Psoas muscle (tissue), 8 donors: ENCODE measurements around the gene NME3. TPM values are rescaled to one million over a fixed set of nuclear protein-coding genes. Genes with fewer than 3 reads are reported as not detected.
"Not testable (repeated sequence)": the region's sequence is repeated elsewhere in the genome, so short reads cannot be mapped to it uniquely, and the experiment has no call there.

Experiments
- ATAC-seq, 4 donors: fragments of 200-7000 bp; cut with Tn5 transposase; one replicate each; pipeline ENCODE4 v1.9.1; 2020; ENCODE audit warnings: moderate library complexity in 3 of 4, mild to moderate bottlenecking in 2 of 4
- DNase-seq, 2 donors: peaks; one replicate each; pipeline ENCODE4 v3.0.0-alpha.2; 2020
- H3K27ac ChIP-seq: fragments of 200-600 bp; one replicate; pipeline ENCODE4 v1.8.0; 2022
- H3K27me3 ChIP-seq, 3 donors: fragments of 200-600 bp in 1 of 3; one replicate each; pipeline versions ENCODE4 v1.6.1 to v1.8.0; 2013 to 2022; ENCODE audit warnings: low read length in 2 of 3, mild to moderate bottlenecking in 2 of 3, moderate library complexity in 1 of 3; ENCODE audit not compliant: insufficient read depth in 3 of 3
- H3K36me3 ChIP-seq, 2 donors: fragments of 200-600 bp in 1 of 2; one replicate each; pipeline versions ENCODE4 v1.6.1 to v1.8.0; 2013 to 2022; ENCODE audit warnings: low read depth in 1 of 2, mild to moderate bottlenecking in 1 of 2, moderate library complexity in 1 of 2; ENCODE audit not compliant: insufficient read depth in 1 of 2
- H3K4me1 ChIP-seq: fragments of 200-600 bp; one replicate; pipeline ENCODE4 v1.8.0; 2022
- H3K4me3 ChIP-seq: fragments of 200-600 bp; one replicate; pipeline ENCODE4 v1.8.0; 2022; ENCODE audit warnings: mild to moderate bottlenecking
- H3K9me3 ChIP-seq: fragments of 200-600 bp; one replicate; pipeline ENCODE4 v1.8.0; 2022
- WGBS, 3 donors: extraction: QIAGEN DNeasy Blood & Tissue Kit; methylation state at CpG; one replicate each; pipeline versions ENCODE4 v1.1.6 to v1.1.7; 2013; 5-methylcytosine and 5-hydroxymethylcytosine counted together
- intact Hi-C, 2 donors: fragments of 100-400 bp; cut with DNase I; formaldehyde crosslinking; loops; one replicate each; pipeline versions ENCODE4 v1.11.0 to v1.14.2; 2022
- polyA plus RNA-seq, 3 donors: library from polyadenylated mRNA; stranded (reverse); fragments of 200-250 nt; gene quantifications; one replicate each; pipeline ENCODE4 v1.2.3, GENCODE V29; 2013
- total RNA-seq, 4 donors: library from RNA; stranded (reverse); fragmentation: NEBNext Ultra II Directional in 2 of 4; extraction: Animal tissue kit (Norgen Biotek cat#: 25700) in 2 of 4; gene quantifications; one replicate each; pipeline versions ENCODE4 v1.2.1 to v1.2.4, GENCODE V29; 2021 to 2023
- TF ChIP-seq, protein P1 (sequence below): fragments of 200-600 bp; IDR thresholded peaks from one replicate; pipeline ENCODE4 v1.8.0; 2022; ENCODE audit warnings: antibody characterized with exemption
- donor health status: healthy with polysubstance abuse.
- donor health status: DM: no; HTN: no; CAD: no; lungs with moderate emphysema.
- donor health status: Bipolar disorder and iron deficiency.
- donor health status: healthy.
- donor health status: DM: yes; HTN: yes; CAD: no.
- donor health status: DM: no; HTN: no; CAD: no.
- donor health status: DM: no; HTN: no; CAD: no.
- donor health status: DM: yes; HTN: yes; CAD: no.

The NME3 gene
- total and polyA plus RNA-seq, 7 donors = 9.9 to 27.1 (median 18.8) TPM

- H3K4me1 ChIP-seq = no peaks in the 10 kb centered on the region
- DNase-seq (no peak), ATAC-seq (no peak)
- no peaks in the 10 kb centered on the region for H3K27me3 ChIP-seq
- H3K27ac ChIP-seq = no peak overlapping the region
- H3K9me3 ChIP-seq = no peaks in the 10 kb centered on the region
- H3K4me3 ChIP-seq = no peak overlapping the region
- intact Hi-C loops = no loop called here
- TF ChIP-seq, protein P1, sequence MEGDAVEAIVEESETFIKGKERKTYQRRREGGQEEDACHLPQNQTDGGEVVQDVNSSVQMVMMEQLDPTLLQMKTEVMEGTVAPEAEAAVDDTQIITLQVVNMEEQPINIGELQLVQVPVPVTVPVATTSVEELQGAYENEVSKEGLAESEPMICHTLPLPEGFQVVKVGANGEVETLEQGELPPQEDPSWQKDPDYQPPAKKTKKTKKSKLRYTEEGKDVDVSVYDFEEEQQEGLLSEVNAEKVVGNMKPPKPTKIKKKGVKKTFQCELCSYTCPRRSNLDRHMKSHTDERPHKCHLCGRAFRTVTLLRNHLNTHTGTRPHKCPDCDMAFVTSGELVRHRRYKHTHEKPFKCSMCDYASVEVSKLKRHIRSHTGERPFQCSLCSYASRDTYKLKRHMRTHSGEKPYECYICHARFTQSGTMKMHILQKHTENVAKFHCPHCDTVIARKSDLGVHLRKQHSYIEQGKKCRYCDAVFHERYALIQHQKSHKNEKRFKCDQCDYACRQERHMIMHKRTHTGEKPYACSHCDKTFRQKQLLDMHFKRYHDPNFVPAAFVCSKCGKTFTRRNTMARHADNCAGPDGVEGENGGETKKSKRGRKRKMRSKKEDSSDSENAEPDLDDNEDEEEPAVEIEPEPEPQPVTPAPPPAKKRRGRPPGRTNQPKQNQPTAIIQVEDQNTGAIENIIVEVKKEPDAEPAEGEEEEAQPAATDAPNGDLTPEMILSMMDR = no peak
- WGBS, 3 donors = 94 to 96% (median 94%) methylated on average over 16 of the region's 16 CpGs
- H3K36me3 ChIP-seq = peaks cover 0 to 65% of the 10 kb centered on the region in 2 donors
Measured at GRCh38 chr16:1810106-1810505, 38.8 kb upstream of the NME3 start.

DNA sequence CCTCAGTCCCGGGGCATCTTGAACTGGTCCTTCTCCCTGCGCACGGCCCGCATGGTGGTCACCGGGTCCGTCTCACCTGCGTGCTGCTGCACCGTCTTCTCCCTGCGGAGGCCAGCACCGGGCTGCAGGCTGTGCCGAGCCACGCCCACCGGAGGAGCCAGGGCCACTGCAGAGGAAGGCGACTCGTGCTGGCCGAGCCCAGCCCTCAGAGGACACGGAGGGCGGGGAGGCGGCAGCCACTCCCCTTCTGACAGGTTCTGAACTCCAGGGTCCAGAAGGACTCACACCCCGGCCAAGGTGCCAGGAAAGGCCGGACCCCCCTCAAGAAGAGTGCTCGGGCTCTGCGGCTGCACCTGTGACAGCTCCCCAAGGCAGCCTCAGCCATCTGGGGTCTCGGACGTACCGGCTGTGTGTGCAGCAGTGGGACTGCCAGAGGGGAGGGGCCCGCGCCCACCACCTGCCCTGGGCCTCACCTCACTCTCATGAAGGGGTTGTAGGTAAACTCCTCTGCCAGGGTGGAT lies 38.0 kb upstream of the NME3 start:
- Histone ChIP-seq H3K27me3 (no peaks in the 10 kb centered on the region), H3K36me3 (peaks cover 0 to 64% of the 10 kb centered on the region in 2 donors), H3K4me1 (no peaks in the 10 kb centered on the region), H3K4me3 (no peak overlapping the region), H3K27ac (no peak overlapping the region), H3K9me3 (no peaks in the 10 kb centered on the region)
- WGBS, 3 donors = 68 to 76% (median 71%) methylated on average over 27 to 28 of the region's 28 CpGs
- intact Hi-C loops = no loop called here
- ATAC-seq = no peak
- TF ChIP-seq, protein P1 = no peak
- peak in 1 of 2 donors; percentile 39 for DNase-seq

DNA sequence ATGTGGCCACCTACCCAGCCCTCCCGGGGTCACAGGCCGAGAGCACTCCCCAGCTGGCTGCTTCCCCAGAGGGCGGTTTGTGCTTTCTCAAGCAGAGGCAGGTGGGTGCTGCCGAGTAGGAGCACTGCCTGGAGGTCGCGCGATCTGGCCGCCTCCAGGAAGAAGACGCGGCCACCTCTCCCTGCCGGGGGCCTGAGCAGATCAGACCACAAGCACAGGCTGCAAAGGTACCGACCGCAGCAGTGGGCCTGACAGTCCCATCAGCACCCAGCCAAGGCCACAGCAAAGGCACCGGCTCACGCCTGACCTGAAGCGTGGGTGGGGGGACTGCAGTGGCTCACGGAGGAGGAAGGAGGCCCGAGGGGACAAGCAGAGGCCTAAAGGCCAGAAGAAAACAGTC lies 37.3 kb upstream of the NME3 start:
- Histone ChIP-seq H3K4me3 (no peak overlapping the region), H3K9me3 (no peaks in the 10 kb centered on the region), H3K4me1 (no peaks in the 10 kb centered on the region), H3K27ac (no peak overlapping the region), H3K27me3 (no peaks in the 10 kb centered on the region), H3K36me3 (peaks cover 0 to 58% of the 10 kb centered on the region in 2 donors)
- no peak for ATAC-seq
- WGBS, 3 donors = 79 to 87% (median 79%) methylated on average over 18 of the region's 18 CpGs
- TF ChIP-seq, protein P1 = no peak
- DNase-seq = peak in 1 of 2 donors; percentile 45
- intact Hi-C loops = no loop called here

- DNase-seq = peak in 1 of 2 donors; percentile 21
- no peak overlapping the region for H3K27ac ChIP-seq
- 84 to 92% (median 85%) methylated on average over 10 of the region's 10 CpGs for WGBS, 3 donors
- no peaks in the 10 kb centered on the region for H3K9me3 ChIP-seq
- ATAC-seq = no peak
- H3K36me3 ChIP-seq = peaks cover 0 to 52% of the 10 kb centered on the region in 2 donors
- TF ChIP-seq, protein P1 = no peak
- H3K27me3 ChIP-seq = no peaks in the 10 kb centered on the region
- H3K4me3 ChIP-seq = no peak overlapping the region
- no peaks in the 10 kb centered on the region for H3K4me1 ChIP-seq
- intact Hi-C loops = no loop called here
Measured at GRCh38 chr16:1807626-1808025, 36.3 kb upstream of the NME3 start.

- 44 to 70% (median 45%) methylated on average over 10 of the region's 10 CpGs for WGBS, 3 donors
- no peak overlapping the region for H3K27ac ChIP-seq
- no peak for ATAC-seq
- no peak overlapping the region for H3K4me3 ChIP-seq
- no peak for DNase-seq
- no peaks in the 10 kb centered on the region for H3K27me3 ChIP-seq
- TF ChIP-seq, protein P1 = no peak
- H3K36me3 ChIP-seq = peaks cover 0 to 7% of the 10 kb centered on the region in 2 donors
- no peaks in the 10 kb centered on the region for H3K9me3 ChIP-seq
- no peaks in the 10 kb centered on the region for H3K4me1 ChIP-seq
- intact Hi-C loops = no loop called here
Measured at GRCh38 chr16:1800701-1801100, 29.4 kb upstream of the NME3 start.

DNA sequence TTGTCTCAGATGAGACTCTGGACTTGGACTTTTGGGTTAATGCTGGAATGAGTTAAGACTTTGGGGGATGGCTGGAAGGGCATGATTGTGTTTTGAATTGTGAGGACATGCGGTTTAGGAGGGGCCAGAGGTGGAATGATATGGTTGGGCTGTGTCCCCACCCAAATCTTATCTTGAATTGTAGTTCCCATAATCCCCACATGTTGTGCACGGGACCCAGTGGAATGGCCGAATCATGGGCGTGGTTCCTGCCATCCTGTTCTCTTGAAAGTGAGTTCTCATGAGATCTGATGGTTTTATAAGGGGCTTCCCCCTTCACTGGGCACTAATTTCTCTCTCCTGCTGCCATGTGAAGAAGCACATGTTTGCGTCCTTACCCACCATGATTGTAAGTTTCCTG lies 27.9 kb upstream of the NME3 start:
- H3K4me1 ChIP-seq, H3K27me3 ChIP-seq, H3K9me3 ChIP-seq, H3K4me3 ChIP-seq, ATAC-seq, DNase-seq, H3K36me3 ChIP-seq, intact Hi-C loops, H3K27ac ChIP-seq: not testable (repeated sequence)
- WGBS, 3 donors = 71 to 87% (median 82%) methylated on average over 5 of the region's 5 CpGs
